Fibroblast of the aortic adventitia (primary cell): ENCODE measurements around the gene SLC35F3. TPM values are rescaled to one million over a fixed set of nuclear protein-coding genes. Genes with fewer than 3 reads are reported as not detected.

Experiments
- DNase-seq: peaks from one replicate; pipeline ENCODE4 v3.0.0-alpha.2; 2010; ENCODE audit warnings: low read depth
- H3K4me3 ChIP-seq: 2 replicates; pipeline ENCODE4 v1.5.1; 2011; ENCODE audit warnings: low read depth, mild to moderate bottlenecking, control low read depth, low read length, moderate library complexity
- total RNA-seq: library from RNA; depleted of rRNA; stranded (reverse); fragments of >200 nt; gene quantifications from 2 replicates; pipeline ENCODE4 v1.2.3, GENCODE V29; 2012; ENCODE audit warnings: low replicate concordance
- TF ChIP-seq, protein P1 (sequence below): IDR thresholded peaks from 2 replicates; pipeline ENCODE4 v1.5.1; 2011; ENCODE audit warnings: mild to moderate bottlenecking, low read length, control low read depth, inconsistent platforms; ENCODE audit not compliant: insufficient read depth

The SLC35F3 gene
- total RNA-seq, 1 donor = not detected

DNA sequence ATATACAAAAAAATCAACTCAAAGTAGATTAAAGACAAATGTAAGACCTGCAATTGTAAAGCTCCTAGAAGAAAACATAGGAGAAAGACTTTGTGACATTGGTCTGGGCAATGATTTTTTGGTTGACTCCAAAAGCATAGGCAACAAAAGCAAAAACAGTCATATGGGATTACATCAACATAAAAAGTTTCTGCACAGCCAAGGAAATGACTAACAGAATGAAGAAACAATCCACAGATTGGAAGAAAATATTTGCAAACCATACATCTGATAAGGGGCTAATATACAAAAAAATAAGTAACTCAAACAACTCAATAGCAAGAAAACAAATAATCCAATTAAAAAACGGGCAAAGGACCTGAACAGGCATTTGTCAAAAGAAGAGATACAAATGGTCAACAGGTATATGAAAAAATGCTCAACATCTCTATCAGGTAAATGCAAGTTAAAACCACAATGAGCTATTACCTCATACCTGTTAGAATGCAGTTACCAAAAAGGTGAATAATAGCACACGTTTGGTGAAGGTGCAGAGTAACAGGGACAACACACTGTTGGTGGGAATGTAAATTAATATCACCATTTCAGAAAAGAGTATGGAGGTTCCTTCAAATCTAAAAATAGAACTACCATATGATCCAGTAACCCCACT, 295.1 kb downstream of the SLC35F3 start:
- TF ChIP-seq, protein P1, sequence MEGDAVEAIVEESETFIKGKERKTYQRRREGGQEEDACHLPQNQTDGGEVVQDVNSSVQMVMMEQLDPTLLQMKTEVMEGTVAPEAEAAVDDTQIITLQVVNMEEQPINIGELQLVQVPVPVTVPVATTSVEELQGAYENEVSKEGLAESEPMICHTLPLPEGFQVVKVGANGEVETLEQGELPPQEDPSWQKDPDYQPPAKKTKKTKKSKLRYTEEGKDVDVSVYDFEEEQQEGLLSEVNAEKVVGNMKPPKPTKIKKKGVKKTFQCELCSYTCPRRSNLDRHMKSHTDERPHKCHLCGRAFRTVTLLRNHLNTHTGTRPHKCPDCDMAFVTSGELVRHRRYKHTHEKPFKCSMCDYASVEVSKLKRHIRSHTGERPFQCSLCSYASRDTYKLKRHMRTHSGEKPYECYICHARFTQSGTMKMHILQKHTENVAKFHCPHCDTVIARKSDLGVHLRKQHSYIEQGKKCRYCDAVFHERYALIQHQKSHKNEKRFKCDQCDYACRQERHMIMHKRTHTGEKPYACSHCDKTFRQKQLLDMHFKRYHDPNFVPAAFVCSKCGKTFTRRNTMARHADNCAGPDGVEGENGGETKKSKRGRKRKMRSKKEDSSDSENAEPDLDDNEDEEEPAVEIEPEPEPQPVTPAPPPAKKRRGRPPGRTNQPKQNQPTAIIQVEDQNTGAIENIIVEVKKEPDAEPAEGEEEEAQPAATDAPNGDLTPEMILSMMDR = no peak
- H3K4me3 ChIP-seq = no peak overlapping the region
- DNase-seq = no peak

DNA sequence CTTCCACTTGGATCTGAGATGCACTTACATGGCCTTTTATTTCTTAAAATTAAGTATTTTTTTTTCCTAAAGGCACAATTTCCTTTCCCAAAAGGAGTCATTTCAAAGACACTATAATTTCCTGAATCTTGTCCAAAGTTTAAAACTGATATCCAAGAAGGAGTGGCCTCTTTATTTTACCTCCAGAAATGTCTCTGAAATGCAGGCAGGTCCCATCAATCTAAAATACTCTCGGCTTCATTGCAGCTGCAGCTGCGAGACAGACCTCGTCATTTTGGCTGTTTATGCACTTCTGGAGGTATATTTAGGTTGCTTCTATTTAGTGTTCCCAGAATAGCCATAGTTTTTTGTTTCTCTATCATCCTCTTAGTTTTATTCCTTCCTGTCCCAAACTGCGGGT, 296.1 kb downstream of the SLC35F3 start:
- no peak for DNase-seq
- H3K4me3 ChIP-seq = no peak overlapping the region
- TF ChIP-seq, protein P1 = no peak

DNA sequence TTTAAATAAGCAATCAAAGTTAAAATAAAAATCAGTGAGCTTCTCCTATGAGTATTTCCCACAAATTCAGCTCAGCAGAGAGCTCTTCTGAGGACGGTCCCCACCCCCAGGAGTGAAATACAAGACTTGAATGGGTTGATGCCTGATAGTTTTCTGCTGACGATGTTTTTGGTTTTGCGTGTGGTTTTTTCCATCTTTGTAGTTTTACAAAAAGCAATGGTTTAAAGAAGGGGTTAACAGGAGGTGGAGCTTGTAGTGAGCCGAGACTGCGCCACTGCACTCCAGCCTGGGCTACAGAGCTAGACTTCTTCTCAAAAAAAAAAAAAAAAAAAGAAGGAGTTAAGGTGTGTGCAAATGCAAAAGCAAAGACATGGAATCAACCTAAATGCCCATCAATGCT, 297.1 kb downstream of the SLC35F3 start:
- H3K4me3 ChIP-seq = no peak overlapping the region

DNA sequence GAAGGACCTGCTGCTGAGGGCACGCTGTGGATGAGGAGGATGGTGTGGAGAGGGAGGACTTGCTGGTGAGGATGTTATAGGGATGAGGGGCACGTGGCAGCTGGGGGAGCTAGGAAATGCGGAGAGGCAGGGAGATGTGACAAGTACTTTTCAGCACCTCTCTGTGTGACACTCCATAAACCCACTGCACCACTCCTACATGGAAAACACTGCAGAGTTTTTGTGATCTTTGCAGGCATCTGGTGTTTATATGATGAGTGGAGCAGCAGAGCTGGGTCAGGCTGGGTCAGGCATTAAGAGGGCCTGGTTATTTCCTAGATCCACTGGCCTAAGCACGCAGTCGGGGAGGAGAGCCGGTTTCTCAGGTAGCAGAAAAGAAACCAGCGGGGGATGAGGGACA, 301.5 kb downstream of the SLC35F3 start:
- no peak overlapping the region for H3K4me3 ChIP-seq
- TF ChIP-seq, protein P1 = no peak
- DNase-seq = no peak

More for the DNA sequence above, 297.1 kb downstream of the SLC35F3 start:
- TF ChIP-seq, protein P1 = no peak
- no peak for DNase-seq

DNA sequence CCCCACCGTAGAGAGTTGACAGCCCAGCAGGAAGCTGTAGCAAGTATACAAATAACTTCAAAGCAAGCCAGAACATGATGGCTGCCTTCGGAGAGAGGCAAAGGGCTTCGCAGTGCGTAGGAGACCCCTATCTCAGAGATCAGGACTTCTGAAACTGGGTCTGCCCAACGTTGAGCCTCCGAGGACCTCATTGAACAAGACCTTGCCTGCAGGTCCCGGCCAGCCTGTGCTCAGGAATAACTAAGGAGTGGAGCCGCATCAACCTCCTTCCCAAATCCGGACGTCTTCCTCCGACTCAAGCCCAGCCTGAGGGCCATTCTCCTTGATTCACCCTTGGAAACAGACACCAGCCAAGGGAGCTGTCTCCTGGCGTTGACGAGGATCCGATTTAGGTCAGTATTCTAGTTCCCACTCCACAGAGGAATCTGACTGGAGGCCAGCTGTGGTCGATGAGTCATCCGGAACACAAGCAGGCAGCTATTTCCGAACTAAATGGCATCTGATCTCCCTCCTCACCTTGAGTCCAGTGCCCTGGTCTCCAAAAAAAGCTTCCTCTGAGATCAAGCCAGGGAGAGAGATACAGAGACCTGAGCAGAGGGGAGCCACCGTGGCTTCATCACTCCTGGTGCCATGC, 302.3 kb downstream of the SLC35F3 start:
- TF ChIP-seq, protein P1 = no peak
- H3K4me3 ChIP-seq = no peak overlapping the region
- peak; percentile 29 for DNase-seq

DNA sequence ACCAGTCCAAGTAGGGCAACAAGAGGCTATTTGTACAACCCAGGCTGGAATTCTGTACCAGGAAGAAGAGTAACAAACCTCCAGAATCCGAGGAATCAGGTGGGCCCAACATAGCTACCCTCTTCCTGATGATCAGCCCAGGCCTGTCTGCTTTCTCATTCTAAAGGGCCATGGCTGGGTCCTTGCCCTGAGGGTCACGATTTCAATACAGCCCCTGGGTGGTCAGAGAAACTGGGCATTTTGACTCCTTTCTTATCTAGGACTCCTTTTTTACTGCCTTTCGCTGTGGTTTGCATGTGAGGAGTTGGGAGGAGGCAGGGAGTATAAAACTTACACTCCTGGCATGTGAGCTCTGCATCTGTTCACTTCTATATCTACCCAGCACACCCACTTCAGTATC, 303.9 kb downstream of the SLC35F3 start:
- no peak overlapping the region for H3K4me3 ChIP-seq
- TF ChIP-seq, protein P1 = no peak
- DNase-seq = no peak
